Measurements from ENCODE around the gene GPR152.

Gene GPR152

GRCh38 chr11:67458266-67458665 is 5.7 kb upstream of the GPR152 start:
- Histone ChIP-seq H3K27ac (ENCODE audit: low read length) (no peak overlapping the region), H3K27me3 (ENCODE audit: low read depth, low read length) (no peaks in the 10 kb centered on the region), H3K36me3 (ENCODE audit: control insufficient read depth in 1 of 2, insufficient read depth in 2 of 2, low read length in 2 of 2) (no peaks in the 10 kb centered on the region), H3K4me1 (ENCODE audit: control insufficient read depth in 1 of 2, insufficient read depth in 2 of 2, low read length in 2 of 2) (no peaks in the 10 kb centered on the region), H3K4me3 (ENCODE audit: low read depth in 1 of 2, low read length in 2 of 2) (no peak overlapping the region), H3K9me3 (ENCODE audit: control insufficient read depth in 1 of 2, low read length in 2 of 2) (no peaks in the 10 kb centered on the region)

- Histone ChIP-seq H3K9me3 (ENCODE audit: control insufficient read depth in 1 of 2, low read length in 2 of 2) (no peaks in the 10 kb centered on the region), H3K36me3 (ENCODE audit: control insufficient read depth in 1 of 2, insufficient read depth in 2 of 2, low read length in 2 of 2) (no peaks in the 10 kb centered on the region), H3K27me3 (ENCODE audit: low read depth, low read length) (no peaks in the 10 kb centered on the region), H3K4me3 (ENCODE audit: low read depth in 1 of 2, low read length in 2 of 2) (no peak overlapping the region), H3K4me1 (ENCODE audit: control insufficient read depth in 1 of 2, insufficient read depth in 2 of 2, low read length in 2 of 2) (no peaks in the 10 kb centered on the region), H3K27ac (ENCODE audit: low read length) (no peak overlapping the region)
These were observed 4.9 kb upstream of the GPR152 start for GRCh38 chr11:67457453-67457852.

GRCh38 chr11:67456068-67456705 is 3.7 kb upstream of the GPR152 start:
- no peaks in the 10 kb centered on the region for H3K4me1 ChIP-seq (ENCODE audit: control insufficient read depth in 1 of 2, insufficient read depth in 2 of 2, low read length in 2 of 2)
- no peaks in the 10 kb centered on the region for H3K9me3 ChIP-seq (ENCODE audit: control insufficient read depth in 1 of 2, low read length in 2 of 2)
- H3K4me3 ChIP-seq (ENCODE audit: low read depth in 1 of 2, low read length in 2 of 2), result no peak overlapping the region
- H3K27me3 ChIP-seq (ENCODE audit: low read depth, low read length), result no peaks in the 10 kb centered on the region
- no peaks in the 10 kb centered on the region for H3K36me3 ChIP-seq (ENCODE audit: control insufficient read depth in 1 of 2, insufficient read depth in 2 of 2, low read length in 2 of 2)
- no peak overlapping the region for H3K27ac ChIP-seq (ENCODE audit: low read length)

GRCh38 chr11:67455054-67455453 is 2.5 kb upstream of the GPR152 start, which contains the start of gene CABP4:
Gene CABP4, plus strand, starts transcription at chr11:67455354. Its CDS starts 70 bp downstream, at chr11:67455424.
- Histone ChIP-seq H3K27ac (ENCODE audit: low read length) (no peak within 1 kb of the TSS), H3K36me3 (ENCODE audit: control insufficient read depth in 1 of 2, insufficient read depth in 2 of 2, low read length in 2 of 2) (no peaks in the 10 kb centered on the region), H3K4me1 (ENCODE audit: control insufficient read depth in 1 of 2, insufficient read depth in 2 of 2, low read length in 2 of 2) (no peaks in the 10 kb centered on the region), H3K27me3 (ENCODE audit: low read depth, low read length) (no peaks in the 10 kb centered on the region), H3K4me3 (ENCODE audit: low read depth in 1 of 2, low read length in 2 of 2) (no peak within 1 kb of the TSS), H3K9me3 (ENCODE audit: control insufficient read depth in 1 of 2, low read length in 2 of 2) (no peaks in the 10 kb centered on the region)

GRCh38 chr11:67453816-67454732 is 1.5 kb upstream of the GPR152 start:
- Histone ChIP-seq H3K27me3 (ENCODE audit: low read depth, low read length) (no peaks in the 10 kb centered on the region), H3K9me3 (ENCODE audit: control insufficient read depth in 1 of 2, low read length in 2 of 2) (no peaks in the 10 kb centered on the region), H3K36me3 (ENCODE audit: control insufficient read depth in 1 of 2, insufficient read depth in 2 of 2, low read length in 2 of 2) (no peaks in the 10 kb centered on the region), H3K27ac (ENCODE audit: low read length) (no peak overlapping the region), H3K4me1 (ENCODE audit: control insufficient read depth in 1 of 2, insufficient read depth in 2 of 2, low read length in 2 of 2) (no peaks in the 10 kb centered on the region), H3K4me3 (ENCODE audit: low read depth in 1 of 2, low read length in 2 of 2) (no peak overlapping the region)

- Histone ChIP-seq H3K36me3 (ENCODE audit: control insufficient read depth in 1 of 2, insufficient read depth in 2 of 2, low read length in 2 of 2) (no peaks in the 10 kb centered on the region), H3K4me3 (ENCODE audit: low read depth in 1 of 2, low read length in 2 of 2) (no peak overlapping the region), H3K27ac (ENCODE audit: low read length) (no peak overlapping the region), H3K9me3 (ENCODE audit: control insufficient read depth in 1 of 2, low read length in 2 of 2) (no peaks in the 10 kb centered on the region), H3K27me3 (ENCODE audit: low read depth, low read length) (no peaks in the 10 kb centered on the region), H3K4me1 (ENCODE audit: control insufficient read depth in 1 of 2, insufficient read depth in 2 of 2, low read length in 2 of 2) (no peaks in the 10 kb centered on the region)
These were observed 912 bp downstream of the GPR152 start for GRCh38 chr11:67451658-67451976.

- Histone ChIP-seq H3K27ac (ENCODE audit: low read length) (no peak overlapping the region), H3K4me3 (ENCODE audit: low read depth in 1 of 2, low read length in 2 of 2) (no peak overlapping the region), H3K27me3 (ENCODE audit: low read depth, low read length) (no peaks in the 10 kb centered on the region), H3K9me3 (ENCODE audit: control insufficient read depth in 1 of 2, low read length in 2 of 2) (no peaks in the 10 kb centered on the region), H3K4me1 (ENCODE audit: control insufficient read depth in 1 of 2, insufficient read depth in 2 of 2, low read length in 2 of 2) (no peaks in the 10 kb centered on the region), H3K36me3 (ENCODE audit: control insufficient read depth in 1 of 2, insufficient read depth in 2 of 2, low read length in 2 of 2) (no peaks in the 10 kb centered on the region)
These were observed 1.5 kb downstream of the GPR152 start for GRCh38 chr11:67450796-67451657.

- Histone ChIP-seq H3K27me3 (ENCODE audit: low read depth, low read length) (no peaks in the 10 kb centered on the region), H3K4me3 (ENCODE audit: low read depth in 1 of 2, low read length in 2 of 2) (no peak overlapping the region), H3K27ac (ENCODE audit: low read length) (no peak overlapping the region), H3K9me3 (ENCODE audit: control insufficient read depth in 1 of 2, low read length in 2 of 2) (no peaks in the 10 kb centered on the region), H3K36me3 (ENCODE audit: control insufficient read depth in 1 of 2, insufficient read depth in 2 of 2, low read length in 2 of 2) (no peaks in the 10 kb centered on the region), H3K4me1 (ENCODE audit: control insufficient read depth in 1 of 2, insufficient read depth in 2 of 2, low read length in 2 of 2) (no peaks in the 10 kb centered on the region)
These were observed 3.2 kb downstream of the GPR152 start for GRCh38 chr11:67449116-67449844.

- Histone ChIP-seq H3K4me1 (ENCODE audit: control insufficient read depth in 1 of 2, insufficient read depth in 2 of 2, low read length in 2 of 2) (no peaks in the 10 kb centered on the region), H3K36me3 (ENCODE audit: control insufficient read depth in 1 of 2, insufficient read depth in 2 of 2, low read length in 2 of 2) (no peaks in the 10 kb centered on the region), H3K27me3 (ENCODE audit: low read depth, low read length) (no peaks in the 10 kb centered on the region), H3K27ac (ENCODE audit: low read length) (no peak overlapping the region), H3K9me3 (ENCODE audit: control insufficient read depth in 1 of 2, low read length in 2 of 2) (no peaks in the 10 kb centered on the region), H3K4me3 (ENCODE audit: low read depth in 1 of 2, low read length in 2 of 2) (no peak overlapping the region)
These were observed 4.3 kb downstream of the GPR152 start for GRCh38 chr11:67448220-67448609.

GRCh38 chr11:67445515-67445914 is 7.0 kb downstream of the GPR152 start:
- Histone ChIP-seq H3K27me3 (ENCODE audit: low read depth, low read length) (no peaks in the 10 kb centered on the region), H3K4me3 (ENCODE audit: low read depth in 1 of 2, low read length in 2 of 2) (no peak overlapping the region), H3K4me1 (ENCODE audit: control insufficient read depth in 1 of 2, insufficient read depth in 2 of 2, low read length in 2 of 2) (peaks cover 0 to 11% of the 10 kb centered on the region in 2 donors), H3K27ac (ENCODE audit: low read length) (no peak overlapping the region), H3K36me3 (ENCODE audit: control insufficient read depth in 1 of 2, insufficient read depth in 2 of 2, low read length in 2 of 2) (peaks cover 0 to 16% of the 10 kb centered on the region in 2 donors), H3K9me3 (ENCODE audit: control insufficient read depth in 1 of 2, low read length in 2 of 2) (no peaks in the 10 kb centered on the region)

All from muscle layer of duodenum (tissue), 2 donors.